A673 (cell line): Measurements from ENCODE around the gene CATSPERZ. TPM values are rescaled to one million over a fixed set of nuclear protein-coding genes. Genes with fewer than 3 reads are reported as not detected.

Experiments
- BruUV-seq: library from RNA; stranded (reverse); fragments of 400-500 nt; replicated peaks from 2 replicates; lab custom pipeline; 2021; lab: Mats Ljungman, UMichigan
- CTCF ChIA-PET: fragments of 300-600 bp; sonication (Branson Sonifier 250); formaldehyde crosslinking; loops from one replicate; lab custom pipeline; 2022; ENCODE audit warnings: antibody characterized with exemption; lab: Charles Lee
- POLR2A ChIA-PET: fragments of 300-600 bp; sonication (Branson Sonifier 250); formaldehyde crosslinking; loops from one replicate; lab custom pipeline; 2022; ENCODE audit warnings: antibody characterized with exemption; ENCODE audit not compliant: low non-redundant PET; lab: Charles Lee
- DNase-seq: peaks from one replicate; pipeline ENCODE4 v3.0.0-alpha.2; 2015; ENCODE audit warnings: low spot score
- H3K27ac ChIP-seq: fragments of 200-600 bp; sonication (generic); 2 replicates; pipeline ENCODE4 v1.5.1; 2016; ENCODE audit warnings: mixed run types, low read depth, mild to moderate bottlenecking, mixed read lengths, antibody characterized with exemption, low read length; ENCODE audit not compliant: poor library complexity, severe bottlenecking
- H3K27me3 ChIP-seq: fragments of 200-600 bp; sonication (generic); replicated peaks from 2 replicates; pipeline ENCODE4 v1.6.1; 2017; ENCODE audit warnings: mixed run types, low read depth, mild to moderate bottlenecking, mixed read lengths, antibody characterized with exemption, low read length; ENCODE audit not compliant: insufficient read depth, poor library complexity
- H3K36me3 ChIP-seq: fragments of 200-600 bp; sonication (generic); 2 replicates; pipeline ENCODE4 v1.6.1; 2016; ENCODE audit warnings: mixed run types, mild to moderate bottlenecking, mixed read lengths, antibody characterized with exemption, low read length; ENCODE audit not compliant: insufficient read depth, poor library complexity, severe bottlenecking
- H3K4me1 ChIP-seq: fragments of 200-600 bp; sonication (generic); 2 replicates; pipeline ENCODE4 v1.6.1; 2017; ENCODE audit warnings: mixed run types, mild to moderate bottlenecking, mixed read lengths, antibody characterized with exemption, low read length; ENCODE audit not compliant: insufficient read depth, poor library complexity, severe bottlenecking
- H3K4me3 ChIP-seq: fragments of 200-600 bp; sonication (generic); 2 replicates; pipeline ENCODE4 v1.5.1; 2016; ENCODE audit warnings: low read depth, mixed run types, mild to moderate bottlenecking, mixed read lengths, low read length; ENCODE audit not compliant: poor library complexity, severe bottlenecking
- H3K9me3 ChIP-seq: fragments of 200-600 bp; sonication (generic); 2 replicates; pipeline ENCODE4 v1.6.1; 2016; ENCODE audit warnings: mixed run types, low read depth, mild to moderate bottlenecking, mixed read lengths, antibody characterized with exemption, low read length; ENCODE audit not compliant: poor library complexity, severe bottlenecking
- EZH2 ChIP-seq: fragments of 200-600 bp; sonication (generic); IDR thresholded peaks from 2 replicates; pipeline ENCODE4 v1.6.1; 2017; ENCODE audit warnings: borderline replicate concordance, low read depth, mild to moderate bottlenecking, mixed read lengths, antibody characterized with exemption, low read length; ENCODE audit not compliant: poor library complexity, severe bottlenecking
- intact Hi-C: fragments of 100-400 bp; cut with micrococcal nuclease; formaldehyde crosslinking; loops from one replicate; pipeline ENCODE4 v1.10.0; 2022; ENCODE audit not compliant: unreplicated experiment
- total RNA-seq: library from RNA; stranded (reverse); gene quantifications from 2 replicates; pipeline ENCODE4 v1.2.3, GENCODE V29; 2021
- TF ChIP-seq, protein P1 (sequence below): fragments of 300-800, 200-600 bp; sonication (generic); conservative IDR thresholded peaks from 2 replicates; pipeline ENCODE4 v1.5.1; 2017; ENCODE audit warnings: low read depth, mild to moderate bottlenecking, antibody characterized with exemption, low read length, moderate library complexity, mixed read lengths

Gene CATSPERZ
- total RNA-seq, 1 experiment from 2014 or later = not detected

GRCh38 chr11:64291262-64291751 lies 8.9 kb upstream of the CATSPERZ start, which contains the start of gene KCNK4:
Gene KCNK4, plus strand, starts transcription at chr11:64291302. Its CDS starts 1,717 bp downstream, at chr11:64293019.
- intact Hi-C loops = no loop called here
- ChIA-PET CTCF (interaction anchor here (1.5 kb wide), 1 partner anchor 10 kb away, joined by 5 read pairs; no protein-coding TSS in a partner anchor), POLR2A (no interaction called here)
- peak within 1 kb of the TSS; percentile 46 for H3K4me3 ChIP-seq
- no TSS peak for BruUV-seq
- H3K4me1 ChIP-seq = peaks cover 12% of the 10 kb centered on the region
- no peaks in the 10 kb centered on the region for H3K9me3 ChIP-seq
- TF ChIP-seq, protein P1, sequence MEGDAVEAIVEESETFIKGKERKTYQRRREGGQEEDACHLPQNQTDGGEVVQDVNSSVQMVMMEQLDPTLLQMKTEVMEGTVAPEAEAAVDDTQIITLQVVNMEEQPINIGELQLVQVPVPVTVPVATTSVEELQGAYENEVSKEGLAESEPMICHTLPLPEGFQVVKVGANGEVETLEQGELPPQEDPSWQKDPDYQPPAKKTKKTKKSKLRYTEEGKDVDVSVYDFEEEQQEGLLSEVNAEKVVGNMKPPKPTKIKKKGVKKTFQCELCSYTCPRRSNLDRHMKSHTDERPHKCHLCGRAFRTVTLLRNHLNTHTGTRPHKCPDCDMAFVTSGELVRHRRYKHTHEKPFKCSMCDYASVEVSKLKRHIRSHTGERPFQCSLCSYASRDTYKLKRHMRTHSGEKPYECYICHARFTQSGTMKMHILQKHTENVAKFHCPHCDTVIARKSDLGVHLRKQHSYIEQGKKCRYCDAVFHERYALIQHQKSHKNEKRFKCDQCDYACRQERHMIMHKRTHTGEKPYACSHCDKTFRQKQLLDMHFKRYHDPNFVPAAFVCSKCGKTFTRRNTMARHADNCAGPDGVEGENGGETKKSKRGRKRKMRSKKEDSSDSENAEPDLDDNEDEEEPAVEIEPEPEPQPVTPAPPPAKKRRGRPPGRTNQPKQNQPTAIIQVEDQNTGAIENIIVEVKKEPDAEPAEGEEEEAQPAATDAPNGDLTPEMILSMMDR = no peak
- no peak for TF ChIP-seq EZH2
- no peaks in the 10 kb centered on the region for H3K36me3 ChIP-seq
- DNase-seq = no peak
- H3K27ac ChIP-seq = no peak within 1 kb of the TSS
- peaks cover 35% of the 10 kb centered on the region for H3K27me3 ChIP-seq

- Histone ChIP-seq H3K27ac (no peak overlapping the region), H3K4me1 (peaks cover 8% of the 10 kb centered on the region), H3K4me3 (peak overlapping the region; percentile 46), H3K27me3 (peaks cover 35% of the 10 kb centered on the region), H3K36me3 (no peaks in the 10 kb centered on the region), H3K9me3 (no peaks in the 10 kb centered on the region)
- DNase-seq = no peak
- intact Hi-C loops = no loop called here
- no TSS peak for BruUV-seq
- POLR2A ChIA-PET = no interaction called here
- CTCF ChIA-PET = interaction anchor here (1.5 kb wide), 1 partner anchor 9 kb away, joined by 5 read pairs; no protein-coding TSS in a partner anchor
- TF ChIP-seq EZH2 = peak; percentile 83
- TF ChIP-seq, protein P1 = no peak
These were observed 8.3 kb upstream of the CATSPERZ start for GRCh38 chr11:64291752-64292459.

DNA sequence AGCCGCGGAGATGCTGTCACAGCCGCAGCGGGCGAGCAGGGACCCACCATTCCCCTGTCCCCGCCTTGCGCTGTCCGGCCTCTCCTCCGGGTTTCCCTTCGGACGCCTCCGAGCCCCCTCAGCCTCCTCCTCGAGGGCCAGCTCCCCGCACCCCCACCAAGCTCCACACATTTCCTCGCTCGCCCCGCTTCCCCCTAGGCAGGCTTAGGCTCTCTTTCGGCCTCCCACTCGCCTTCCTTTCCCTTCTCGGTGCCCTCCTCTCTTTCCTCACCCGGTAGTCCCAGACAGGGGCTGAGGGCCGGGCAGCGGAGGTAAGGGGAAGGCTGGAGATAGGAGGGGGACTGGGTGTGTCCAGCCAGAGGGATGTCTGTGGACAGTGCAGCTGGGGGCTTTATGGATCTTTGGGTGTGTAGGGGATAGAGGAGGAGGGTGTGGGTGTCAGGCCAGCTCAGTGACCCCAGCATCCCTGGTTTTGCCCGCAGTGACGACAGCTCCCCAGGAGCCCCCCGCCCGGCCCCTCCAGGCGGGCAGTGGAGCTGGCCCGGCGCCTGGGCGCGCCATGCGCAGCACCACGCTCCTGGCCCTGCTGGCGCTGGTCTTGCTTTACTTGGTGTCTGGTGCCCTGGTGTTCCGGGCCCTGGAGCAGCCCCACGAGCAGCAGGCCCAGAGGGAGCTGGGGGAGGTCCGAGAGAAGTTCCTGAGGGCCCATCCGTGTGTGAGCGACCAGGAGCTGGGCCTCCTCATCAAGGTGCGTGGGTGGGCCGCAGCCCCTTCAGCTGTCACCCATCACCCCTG lies 7.5 kb upstream of the CATSPERZ start:
- Histone ChIP-seq H3K36me3 (no peaks in the 10 kb centered on the region), H3K27ac (no peak overlapping the region), H3K9me3 (no peaks in the 10 kb centered on the region), H3K4me3 (peak overlapping the region; percentile 46), H3K27me3 (peaks cover 35% of the 10 kb centered on the region), H3K4me1 (peaks cover 8% of the 10 kb centered on the region)
- CTCF ChIA-PET = interaction anchor here (0.6 kb wide), 1 partner anchor 353 kb away, joined by 7 read pairs; no protein-coding TSS in a partner anchor
- TF ChIP-seq, protein P1 = no peak
- no peak for TF ChIP-seq EZH2
- no TSS peak for BruUV-seq
- DNase-seq = no peak
- POLR2A ChIA-PET = no interaction called here
- intact Hi-C loops = no loop called here
